Measurements from ENCODE around the gene OR2V1. TPM values are rescaled to one million over a fixed set of nuclear protein-coding genes. Genes with fewer than 3 reads are reported as not detected.
"Not testable (repeated sequence)": the region's sequence is repeated elsewhere in the genome, so short reads cannot be mapped to it uniquely, and the experiment has no call there.

OR2V1 gene
- total and polyA plus RNA-seq, 7 experiments from 2014 or later: not detected

- intact Hi-C loops (cut with micrococcal nuclease); H3K27ac Mint-ChIP-seq; H3K27me3 ChIP-seq (ENCODE audit: control insufficient read depth in 2 of 2, insufficient read depth in 2 of 2, low read length in 2 of 2); CTCF ChIA-PET; H3K4me3 Mint-ChIP-seq; DNase-seq; ATAC-seq; H3K36me3 Mint-ChIP-seq; POLR2A ChIA-PET; H3K27ac ChIP-seq (ENCODE audit: low read depth, low read length); H3K4me3 ChIP-seq (ENCODE audit: low read length); H3K36me3 ChIP-seq (ENCODE audit: control insufficient read depth in 2 of 3, insufficient read depth in 3 of 3, low read length in 3 of 3); H3K9me3 ChIP-seq (ENCODE audit: control insufficient read depth in 2 of 3, low read length in 3 of 3); H3K4me1 ChIP-seq (ENCODE audit: control insufficient read depth in 2 of 2, insufficient read depth in 2 of 2, low read length in 2 of 2): not testable (repeated sequence)
- H3K27me3 Mint-ChIP-seq: peaks cover 26 to 35% (median 29%) of the 10 kb centered on the region in 5 donors
- peaks cover 0 to 12% (median 0%) of the 10 kb centered on the region in 11 donors for H3K9me3 Mint-ChIP-seq
- H3K4me1 Mint-ChIP-seq: peaks cover 0 to 16% (median 11%) of the 10 kb centered on the region in 7 donors
Observed at GRCh38 chr5:181097759-181098491, 33.0 kb downstream of the OR2V1 start.

- ATAC-seq; DNase-seq; H3K36me3 Mint-ChIP-seq; H3K27ac ChIP-seq (ENCODE audit: low read depth, low read length); H3K27me3 ChIP-seq (ENCODE audit: control insufficient read depth in 2 of 2, insufficient read depth in 2 of 2, low read length in 2 of 2); H3K4me1 ChIP-seq (ENCODE audit: control insufficient read depth in 2 of 2, insufficient read depth in 2 of 2, low read length in 2 of 2); H3K9me3 ChIP-seq (ENCODE audit: control insufficient read depth in 2 of 3, low read length in 3 of 3); intact Hi-C loops (cut with micrococcal nuclease); H3K27ac Mint-ChIP-seq; H3K36me3 ChIP-seq (ENCODE audit: control insufficient read depth in 2 of 3, insufficient read depth in 3 of 3, low read length in 3 of 3); H3K4me3 Mint-ChIP-seq; CTCF ChIA-PET; H3K4me3 ChIP-seq (ENCODE audit: low read length); POLR2A ChIA-PET: not testable (repeated sequence)
- H3K4me1 Mint-ChIP-seq: peaks cover 0 to 16% (median 11%) of the 10 kb centered on the region in 7 donors
- peaks cover 0 to 12% (median 0%) of the 10 kb centered on the region in 11 donors for H3K9me3 Mint-ChIP-seq
- H3K27me3 Mint-ChIP-seq: peaks cover 26 to 39% (median 33%) of the 10 kb centered on the region in 5 donors
Observed at GRCh38 chr5:181097383-181097753, 33.6 kb downstream of the OR2V1 start.

GRCh38 chr5:181096721-181097382 lies 34.1 kb downstream of the OR2V1 start:
- ATAC-seq; H3K4me3 Mint-ChIP-seq; H3K27ac ChIP-seq (ENCODE audit: low read depth, low read length); H3K36me3 ChIP-seq (ENCODE audit: control insufficient read depth in 2 of 3, insufficient read depth in 3 of 3, low read length in 3 of 3); CTCF ChIA-PET; H3K9me3 ChIP-seq (ENCODE audit: control insufficient read depth in 2 of 3, low read length in 3 of 3); DNase-seq; POLR2A ChIA-PET; H3K36me3 Mint-ChIP-seq; H3K27me3 ChIP-seq (ENCODE audit: control insufficient read depth in 2 of 2, insufficient read depth in 2 of 2, low read length in 2 of 2); H3K4me1 ChIP-seq (ENCODE audit: control insufficient read depth in 2 of 2, insufficient read depth in 2 of 2, low read length in 2 of 2); H3K27ac Mint-ChIP-seq; intact Hi-C loops (cut with micrococcal nuclease); H3K4me3 ChIP-seq (ENCODE audit: low read length): not testable (repeated sequence)
- H3K4me1 Mint-ChIP-seq: peaks cover 0 to 16% (median 11%) of the 10 kb centered on the region in 7 donors
- peaks cover 26 to 44% (median 37%) of the 10 kb centered on the region in 5 donors for H3K27me3 Mint-ChIP-seq
- H3K9me3 Mint-ChIP-seq: peaks cover 0 to 12% (median 0%) of the 10 kb centered on the region in 11 donors

- H3K4me3 Mint-ChIP-seq; H3K27me3 ChIP-seq (ENCODE audit: control insufficient read depth in 2 of 2, insufficient read depth in 2 of 2, low read length in 2 of 2); H3K4me3 ChIP-seq (ENCODE audit: low read length); H3K36me3 ChIP-seq (ENCODE audit: control insufficient read depth in 2 of 3, insufficient read depth in 3 of 3, low read length in 3 of 3); CTCF ChIA-PET; H3K27ac ChIP-seq (ENCODE audit: low read depth, low read length); H3K9me3 ChIP-seq (ENCODE audit: control insufficient read depth in 2 of 3, low read length in 3 of 3); H3K36me3 Mint-ChIP-seq; POLR2A ChIA-PET; H3K4me1 ChIP-seq (ENCODE audit: control insufficient read depth in 2 of 2, insufficient read depth in 2 of 2, low read length in 2 of 2); ATAC-seq; DNase-seq; intact Hi-C loops (cut with micrococcal nuclease); H3K27ac Mint-ChIP-seq: not testable (repeated sequence)
- Mint-ChIP-seq H3K27me3 (peaks cover 24 to 41% (median 35%) of the 10 kb centered on the region in 5 donors), H3K9me3 (peaks cover 0 to 12% (median 0%) of the 10 kb centered on the region in 11 donors), H3K4me1 (peaks cover 0 to 13% (median 9%) of the 10 kb centered on the region in 7 donors)
Observed at GRCh38 chr5:181095162-181095561, 35.8 kb downstream of the OR2V1 start.

- ATAC-seq (no peak), DNase-seq (no peak)
- Histone ChIP-seq H3K36me3 (ENCODE audit: control insufficient read depth in 2 of 3, insufficient read depth in 3 of 3, low read length in 3 of 3) (no peaks in the 10 kb centered on the region), H3K9me3 (ENCODE audit: control insufficient read depth in 2 of 3, low read length in 3 of 3) (no peaks in the 10 kb centered on the region), H3K27ac (ENCODE audit: low read depth, low read length) (no peak overlapping the region), H3K27me3 (ENCODE audit: control insufficient read depth in 2 of 2, insufficient read depth in 2 of 2, low read length in 2 of 2) (peaks cover 0 to 3% of the 10 kb centered on the region in 2 donors), H3K4me3 (ENCODE audit: low read length) (no peak overlapping the region), H3K4me1 (ENCODE audit: control insufficient read depth in 2 of 2, insufficient read depth in 2 of 2, low read length in 2 of 2) (no peaks in the 10 kb centered on the region)
- H3K27me3 Mint-ChIP-seq: peaks cover 11 to 32% (median 26%) of the 10 kb centered on the region in 5 donors
- peaks cover 0 to 5% (median 0%) of the 10 kb centered on the region in 11 donors for H3K9me3 Mint-ChIP-seq
- H3K36me3 Mint-ChIP-seq: peaks cover 0 to 4% (median 0%) of the 10 kb centered on the region in 5 donors
- peak overlapping the region in 1 of 10 donors; percentile 12 for H3K4me3 Mint-ChIP-seq
- ChIA-PET CTCF (no interaction called here), POLR2A (no interaction called here)
- no peaks in the 10 kb centered on the region for H3K4me1 Mint-ChIP-seq
- H3K27ac Mint-ChIP-seq: peak overlapping the region in 1 of 9 donors; percentile 46
- intact Hi-C loops (cut with micrococcal nuclease): no loop called here
Observed at GRCh38 chr5:181092428-181092827, 38.5 kb downstream of the OR2V1 start.

GRCh38 chr5:181088289-181088688 lies 42.7 kb downstream of the OR2V1 start:
- no peaks in the 10 kb centered on the region for H3K9me3 ChIP-seq (ENCODE audit: control insufficient read depth in 2 of 3, low read length in 3 of 3)
- H3K27me3 ChIP-seq (ENCODE audit: control insufficient read depth in 2 of 2, insufficient read depth in 2 of 2, low read length in 2 of 2): peaks cover 0 to 3% of the 10 kb centered on the region in 2 donors
- H3K4me1 Mint-ChIP-seq: no peaks in the 10 kb centered on the region
- H3K27ac Mint-ChIP-seq: no peak overlapping the region
- peaks cover 0 to 1% (median 0%) of the 10 kb centered on the region in 5 donors for H3K36me3 Mint-ChIP-seq
- ATAC-seq (no peak), DNase-seq (no peak)
- H3K4me3 Mint-ChIP-seq: no peak overlapping the region
- CTCF ChIA-PET: no interaction called here
- no peak overlapping the region for H3K27ac ChIP-seq (ENCODE audit: low read depth, low read length)
- H3K4me1 ChIP-seq (ENCODE audit: control insufficient read depth in 2 of 2, insufficient read depth in 2 of 2, low read length in 2 of 2): no peaks in the 10 kb centered on the region
- no peaks in the 10 kb centered on the region for H3K36me3 ChIP-seq (ENCODE audit: control insufficient read depth in 2 of 3, insufficient read depth in 3 of 3, low read length in 3 of 3)
- H3K9me3 Mint-ChIP-seq: peaks cover 0 to 1% (median 0%) of the 10 kb centered on the region in 11 donors
- H3K27me3 Mint-ChIP-seq: peaks cover 30 to 63% (median 41%) of the 10 kb centered on the region in 5 donors
- POLR2A ChIA-PET: no interaction called here
- intact Hi-C loops (cut with micrococcal nuclease): no loop called here
- H3K4me3 ChIP-seq (ENCODE audit: low read length): no peak overlapping the region

All from naive thymus-derived CD4-positive, alpha-beta T cell (primary cell).